NCI-H2081 treated with DMSO at 0.1 percent for 48 hours (cell line): Measurements from ENCODE around the gene VSTM2L.
"Not testable (repeated sequence)": the region's sequence is repeated elsewhere in the genome, so short reads cannot be mapped to it uniquely, and the experiment has no call there.

ENCODE experiments used
- DNase-seq: peaks from one replicate; lab custom pipeline; 2025; lab: John Stamatoyannopoulos, UW

The VSTM2L gene

DNA sequence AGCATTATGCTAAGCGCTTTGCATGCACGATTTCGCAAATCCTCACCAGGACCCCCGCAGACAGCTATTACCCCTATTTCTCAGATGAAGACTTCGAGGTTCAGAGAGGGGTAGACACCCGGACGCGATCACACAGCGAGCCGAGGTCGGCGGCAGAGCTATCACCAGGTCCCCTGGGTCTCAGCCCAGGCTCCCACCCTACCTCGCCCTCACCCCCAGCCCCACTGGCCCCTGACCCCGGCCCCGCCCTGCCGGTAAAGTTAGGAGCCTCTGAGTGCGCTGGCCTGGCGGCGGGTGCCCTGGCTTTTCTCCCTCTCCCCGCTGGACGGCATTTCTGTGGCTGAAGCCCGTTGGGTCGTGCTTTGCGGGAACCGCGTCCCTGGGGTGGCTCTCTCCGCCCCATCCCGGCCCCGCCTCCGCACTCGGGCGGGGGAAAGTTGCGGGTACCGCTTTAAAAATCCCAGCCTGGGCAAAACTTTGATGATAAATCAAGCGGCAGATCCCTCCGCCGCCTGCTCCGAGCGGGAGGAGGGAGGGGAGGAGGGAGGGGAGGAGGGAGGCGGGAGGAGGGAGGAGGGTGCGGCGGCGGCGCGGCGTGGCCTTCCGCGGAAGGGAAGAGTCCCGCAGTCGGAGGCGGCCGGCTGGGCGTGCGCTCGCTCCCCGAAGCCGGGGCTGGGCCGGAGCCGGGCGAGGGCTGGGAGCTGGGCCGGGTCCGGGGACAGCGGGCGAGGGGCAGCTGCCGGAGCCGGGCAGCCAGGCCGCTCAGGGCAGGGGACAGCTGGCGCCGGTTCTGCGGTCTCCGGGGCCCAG, at the start of gene VSTM2L:
Gene VSTM2L (plus strand): TSS at position 624 of the 810 bp plus-strand sequence. CDS start 224 bp downstream, outside the sequence.
- DNase-seq: no peak

DNA sequence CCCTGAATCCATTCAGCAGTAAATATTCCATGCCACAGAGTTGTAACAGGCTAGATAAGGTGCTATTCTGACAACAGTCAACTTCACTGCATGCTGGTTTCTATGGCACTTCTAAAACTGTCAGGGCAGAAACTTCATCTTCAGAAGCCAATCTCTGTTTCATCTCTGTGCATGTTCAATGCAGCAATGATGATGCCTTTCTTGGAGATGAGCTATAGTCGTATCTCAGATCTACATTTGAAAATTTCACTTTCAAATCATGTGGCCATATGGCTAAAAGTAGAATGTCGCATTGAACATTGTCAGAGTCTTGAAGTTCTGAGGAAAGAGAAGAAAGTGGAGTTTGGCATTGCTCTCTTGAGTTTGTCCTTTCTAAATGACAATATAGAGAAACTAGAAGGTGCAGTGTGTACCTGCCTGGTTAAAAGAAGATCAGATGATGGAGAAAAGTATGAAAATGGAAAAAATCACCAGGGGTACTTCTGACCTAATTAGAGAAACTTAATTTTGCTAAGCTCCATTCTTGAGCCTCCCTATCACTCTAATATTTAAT, 49.0 kb upstream of the VSTM2L start:
- DNase-seq: no peak

DNA sequence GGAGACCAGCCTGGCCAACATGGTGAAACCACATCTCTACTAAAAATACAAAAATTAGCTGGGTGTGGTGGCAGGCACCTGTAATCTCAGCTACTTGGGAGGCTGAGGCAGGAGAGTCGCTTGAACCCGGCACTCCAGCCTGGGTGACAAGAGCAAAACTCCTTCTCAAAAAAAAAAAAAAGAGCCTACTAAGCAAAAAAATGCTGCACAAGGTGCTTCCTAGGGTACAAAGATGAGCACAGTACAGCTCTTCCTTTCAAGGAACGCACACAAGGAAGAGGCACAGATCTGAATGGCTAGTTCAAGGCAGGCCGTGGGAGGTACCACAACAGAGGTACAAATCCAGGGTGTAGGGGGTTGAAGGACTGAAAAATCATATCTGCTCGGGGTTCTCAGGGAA, 46.9 kb upstream of the VSTM2L start:
- not testable (repeated sequence) for DNase-seq

GRCh38 chr20:37856932-37857660, 45.8 kb upstream of the VSTM2L start:
- no peak for DNase-seq

DNA sequence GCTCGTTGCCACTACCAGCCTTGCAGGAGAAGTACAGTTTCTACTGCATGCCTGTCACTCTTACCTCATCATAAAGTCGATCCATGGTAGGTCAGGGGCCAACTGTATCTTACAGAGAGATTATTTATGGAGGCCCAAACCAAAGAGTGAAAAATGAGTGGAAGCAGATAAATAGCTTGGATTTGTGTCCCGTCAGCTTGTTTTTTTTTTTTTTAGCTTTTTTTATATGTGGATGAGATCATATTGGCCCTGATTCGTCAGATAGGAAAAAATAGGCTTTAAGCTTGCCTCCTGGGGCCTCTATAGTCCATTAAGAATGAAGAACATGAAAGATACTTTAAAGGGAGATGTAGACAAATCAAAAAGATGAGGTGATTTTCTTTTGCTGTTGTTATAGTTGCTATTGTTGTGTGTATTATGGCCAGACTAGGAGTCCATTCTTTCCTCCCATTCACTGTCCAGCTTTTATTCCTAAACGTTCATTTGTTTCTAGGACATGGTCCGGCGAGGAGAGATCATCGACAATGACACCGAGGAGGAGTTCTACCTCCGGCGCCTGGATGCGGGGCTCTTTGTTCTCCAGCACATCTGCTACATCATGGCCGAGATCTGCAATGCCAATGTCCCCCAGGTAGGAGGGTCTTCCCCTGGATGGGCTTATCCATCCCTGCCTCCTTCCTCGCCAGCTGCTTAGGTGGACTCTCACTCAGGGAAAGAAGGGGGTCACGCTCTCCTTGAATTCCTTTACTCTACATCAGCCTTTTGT, 43.3 kb upstream of the VSTM2L start:
- no peak for DNase-seq

DNA sequence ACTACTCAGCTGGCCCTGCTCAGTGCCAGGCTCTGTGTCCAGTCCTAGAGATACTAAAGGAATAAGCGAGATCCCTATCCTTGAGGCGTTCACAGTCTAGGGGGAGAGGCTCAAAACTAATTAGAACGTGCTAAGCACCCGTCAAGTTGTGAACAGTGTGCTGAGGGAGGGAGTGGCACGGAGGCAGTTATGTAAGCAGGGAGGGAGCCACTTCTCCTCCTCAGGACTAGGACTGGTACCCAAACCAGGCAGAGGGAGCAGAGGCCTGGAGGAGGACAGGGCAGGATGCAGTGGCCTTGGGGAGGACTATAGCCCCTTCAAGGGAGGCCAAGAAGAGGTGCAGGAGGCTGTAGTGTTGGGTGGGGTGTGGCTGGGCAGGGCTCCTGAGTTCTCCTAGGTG, 39.6 kb upstream of the VSTM2L start:
- DNase-seq: no peak

DNA sequence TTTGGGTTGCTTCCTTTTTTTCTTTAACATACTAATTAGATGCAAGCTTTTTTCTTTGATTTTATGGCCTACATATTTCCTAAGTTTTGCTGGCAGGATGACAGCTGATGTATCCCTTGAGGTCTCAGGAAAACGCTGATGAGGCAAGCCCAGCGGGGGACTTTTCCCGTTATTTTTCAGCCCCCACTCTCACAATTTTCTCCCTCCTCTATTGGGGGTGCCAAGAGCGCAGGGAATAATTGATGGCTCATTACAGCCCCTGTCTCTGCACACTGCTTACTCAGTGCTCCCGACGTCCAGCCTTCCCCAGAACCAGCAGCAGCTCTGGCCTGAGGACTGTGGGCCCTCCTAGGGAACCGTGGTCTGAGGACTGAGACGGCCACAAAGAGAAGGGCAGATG, 38.6 kb upstream of the VSTM2L start:
- DNase-seq: no peak

DNA sequence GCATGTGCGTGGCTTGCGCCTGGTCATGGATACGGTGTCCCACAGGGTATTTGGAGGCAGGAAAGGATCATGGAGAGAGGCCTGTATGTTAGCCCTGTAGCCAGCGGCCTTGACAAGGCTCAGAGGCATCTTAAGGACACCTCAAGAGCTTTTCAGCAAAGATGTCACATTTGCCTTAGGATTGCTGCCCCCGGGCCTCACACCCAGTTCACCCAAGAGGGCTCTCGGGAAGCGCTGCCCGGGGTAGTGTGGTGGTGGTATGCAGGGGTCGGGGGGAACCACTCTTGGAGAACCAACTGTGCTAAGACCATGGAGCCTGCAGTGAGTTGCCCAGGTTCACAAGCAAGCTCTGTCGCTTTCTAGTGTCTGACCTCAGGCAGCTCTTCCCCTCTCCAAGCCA, 36.9 kb upstream of the VSTM2L start:
- DNase-seq: no peak

DNA sequence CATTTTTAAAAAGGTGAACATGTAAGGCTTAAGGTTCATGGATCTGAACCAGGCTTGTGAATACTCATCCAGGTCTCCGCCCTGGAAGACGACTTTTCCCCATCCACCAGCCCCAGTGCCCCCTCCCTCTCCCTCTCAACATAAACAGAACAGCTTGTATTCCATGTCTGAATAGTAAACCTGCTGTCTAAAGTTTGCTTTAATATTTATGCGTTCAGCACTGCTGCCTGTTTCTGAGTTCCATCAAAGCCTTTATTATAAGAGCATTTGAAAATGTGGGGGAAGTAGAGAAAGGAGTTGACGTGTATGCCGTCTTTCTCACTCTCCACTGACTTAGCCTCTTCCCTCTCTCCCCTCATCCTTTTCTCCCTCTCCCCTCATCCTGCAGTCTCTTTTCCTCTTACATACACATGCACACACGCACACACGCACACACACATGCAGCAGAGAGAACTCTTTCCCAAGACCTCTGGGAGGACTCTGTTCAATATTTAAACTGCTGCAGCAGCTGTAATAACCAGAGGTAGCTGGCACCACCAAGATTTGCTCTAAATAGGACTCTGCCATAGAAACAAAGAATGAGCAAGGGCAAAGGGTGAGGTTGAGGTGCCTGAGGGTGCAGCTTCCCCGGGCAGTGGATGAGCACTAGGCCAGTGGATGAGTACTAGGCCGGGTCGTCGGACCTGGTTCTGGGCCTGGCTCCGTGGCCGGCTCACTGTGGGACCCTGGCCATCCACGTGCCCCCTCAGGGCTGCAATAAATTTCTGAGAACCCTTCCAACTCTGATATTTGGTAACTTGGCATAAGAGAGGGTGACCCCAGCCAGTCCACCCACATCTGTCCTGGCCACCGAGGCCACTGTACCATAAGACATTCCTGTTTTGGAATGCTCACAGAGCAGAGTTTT, 35.4 kb upstream of the VSTM2L start:
- no peak for DNase-seq

- no peak for DNase-seq
These were observed 34.0 kb upstream of the VSTM2L start for GRCh38 chr20:37868851-37869333.

- no peak for DNase-seq
These were observed 33.5 kb upstream of the VSTM2L start for GRCh38 chr20:37869334-37869861.

DNA sequence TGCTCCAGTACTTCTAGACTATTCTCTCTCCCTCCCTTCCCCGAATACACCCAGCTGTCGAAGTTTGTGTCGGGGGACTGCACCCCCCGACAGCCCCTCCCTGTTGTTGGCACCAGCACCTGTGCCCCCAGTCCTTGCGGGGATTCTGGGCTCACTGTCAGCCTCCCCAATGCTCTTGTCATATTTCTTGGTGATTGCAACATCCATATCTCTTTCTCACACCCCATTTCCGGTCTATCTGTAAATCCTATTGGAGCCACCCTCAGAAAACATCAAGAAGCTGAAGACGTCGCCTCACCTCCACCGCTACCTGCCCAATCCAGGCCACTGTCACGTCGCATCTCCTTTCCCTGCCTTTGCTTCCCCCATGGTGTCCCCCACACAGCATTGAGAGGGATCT, 32.6 kb upstream of the VSTM2L start:
- DNase-seq: no peak

DNA sequence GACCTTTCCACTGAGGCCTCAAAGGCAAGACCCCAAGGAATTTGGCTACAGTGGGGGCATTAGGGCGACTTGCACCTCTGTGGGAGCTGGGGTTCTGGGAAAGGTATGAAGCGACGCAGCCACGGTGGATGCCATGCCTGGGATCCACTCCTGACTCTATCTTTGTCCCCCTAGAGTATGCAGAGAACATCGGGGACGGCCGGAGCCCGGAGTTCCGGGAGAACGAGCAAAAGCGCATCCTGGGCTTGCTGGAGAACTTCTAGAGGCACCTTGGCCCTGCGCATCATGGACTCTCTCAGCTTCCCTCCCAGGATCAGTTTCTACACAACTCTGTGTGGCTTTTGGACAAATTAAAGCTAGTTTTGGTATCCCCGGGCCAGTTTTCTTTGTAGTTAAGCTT, 31.2 kb upstream of the VSTM2L start:
- DNase-seq: no peak

DNA sequence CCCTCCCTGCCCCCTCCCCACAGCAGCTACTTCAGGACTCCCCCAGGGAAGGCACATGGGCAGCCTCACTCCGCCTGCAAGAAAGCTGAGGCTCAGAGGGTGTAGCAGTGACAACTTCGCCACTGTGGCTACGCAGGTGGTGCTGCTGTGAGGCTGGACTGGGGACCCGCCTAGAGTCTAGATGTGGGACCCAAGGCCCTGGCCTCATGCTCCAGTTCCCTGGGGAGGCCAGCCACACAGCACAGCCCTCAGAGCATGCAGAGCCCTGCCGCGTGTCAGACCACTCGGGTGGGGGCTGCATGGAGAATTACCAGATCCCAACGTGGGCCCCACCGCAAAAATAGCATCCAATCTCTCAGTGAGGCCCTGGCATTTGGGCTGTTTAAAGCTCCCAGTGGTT, 30.8 kb upstream of the VSTM2L start:
- DNase-seq: no peak

DNA sequence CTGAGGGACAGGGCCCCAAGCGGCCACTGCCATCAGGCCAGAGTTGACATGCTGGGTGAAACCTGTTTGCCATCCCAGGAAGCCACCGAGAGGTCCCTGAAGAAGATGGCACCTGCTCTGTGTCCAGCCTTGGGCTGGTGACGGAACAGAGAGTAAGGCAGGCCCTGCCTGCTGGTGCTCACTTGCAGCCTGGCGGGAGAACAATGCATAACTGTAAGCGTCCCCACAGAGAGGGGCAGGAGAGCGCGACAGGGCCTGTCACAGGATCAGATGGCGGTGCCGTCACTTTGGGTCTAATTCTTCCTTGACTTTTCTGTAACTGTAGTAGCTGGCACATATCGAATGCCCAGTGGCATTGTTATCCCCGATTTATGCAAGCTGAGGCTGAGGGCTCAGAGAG, 29.0 kb upstream of the VSTM2L start:
- DNase-seq: no peak

GRCh38 chr20:37875460-37876175, 27.3 kb upstream of the VSTM2L start:
- DNase-seq: no peak

- DNase-seq: no peak
These were observed 26.1 kb upstream of the VSTM2L start for GRCh38 chr20:37876863-37877262.

- no peak for DNase-seq
These were observed 24.8 kb upstream of the VSTM2L start for GRCh38 chr20:37877832-37878772.
